Spinal cord (tissue), 10 donors: ENCODE measurements around the gene TMEM120B. TPM values are rescaled to one million over a fixed set of nuclear protein-coding genes. Genes with fewer than 3 reads are reported as not detected.
"Not testable (repeated sequence)": the region's sequence is repeated elsewhere in the genome, so short reads cannot be mapped to it uniquely, and the experiment has no call there.

ENCODE experiments used
- DNase-seq, 6 donors: peaks; one replicate each; pipeline versions ENCODE4 v3.0.0 to v3.0.0-alpha.2; 2013 to 2015; ENCODE audit warnings: low spot score in 6 of 6, low read depth in 4 of 6
- H3K27ac ChIP-seq: one replicate; pipeline ENCODE4 v1.5.1; 2013; ENCODE audit warnings: low read depth, low read length, control low read depth
- H3K27me3 ChIP-seq: one replicate; pipeline ENCODE4 v1.6.1; 2013; ENCODE audit warnings: low read length; ENCODE audit not compliant: control insufficient read depth, insufficient read depth
- H3K36me3 ChIP-seq: one replicate; pipeline ENCODE4 v1.6.1; 2013; ENCODE audit warnings: low read length; ENCODE audit not compliant: control insufficient read depth, insufficient read depth
- H3K4me1 ChIP-seq: one replicate; pipeline ENCODE4 v1.6.1; 2013; ENCODE audit warnings: low read length; ENCODE audit not compliant: control insufficient read depth, insufficient read depth
- H3K4me3 ChIP-seq: one replicate; pipeline ENCODE4 v1.5.1; 2013; ENCODE audit warnings: low read depth, low read length, control low read depth
- H3K9me3 ChIP-seq: one replicate; pipeline ENCODE4 v1.6.1; 2013; ENCODE audit warnings: low read length; ENCODE audit not compliant: control insufficient read depth, insufficient read depth
- WGBS: methylation state at CpG from one replicate; pipeline ENCODE4 v1.1.5; 2013; ENCODE audit warnings: missing lambda C conversion rate; ENCODE audit not compliant: insufficient coverage; 5-methylcytosine and 5-hydroxymethylcytosine counted together
- polyA plus RNA-seq, 2 donors: library from polyadenylated mRNA; unstranded; fragments of 120-200 nt; gene quantifications; one replicate each; pipeline ENCODE4 v1.2.1, GENCODE V29; 2013; ENCODE audit not compliant: insufficient read length in 2 of 2
- total RNA-seq, 2 donors: library from RNA; depleted of rRNA in 1 of 2; stranded (reverse); fragments of 120-200 nt in 1 of 2; fragments of >200 nt in 1 of 2; gene quantifications; one replicate each; pipeline versions ENCODE4 v1.2.3 to v1.2.4, GENCODE V29; 2013 to 2014
- donor health status: healthy.

The TMEM120B gene
- total and polyA plus RNA-seq, 4 donors = 6.1 to 22.2 (median 9.7) TPM

GRCh38 chr12:121679661-121680197 lies 32.8 kb upstream of the TMEM120B start:
- H3K4me3 ChIP-seq, H3K27ac ChIP-seq, H3K4me1 ChIP-seq, DNase-seq, H3K9me3 ChIP-seq, H3K36me3 ChIP-seq, H3K27me3 ChIP-seq: not testable (repeated sequence)
- WGBS = 74% methylated on average over 5 of the region's 13 CpGs

GRCh38 chr12:121688966-121689365 lies 23.6 kb upstream of the TMEM120B start:
- no peak for DNase-seq
- Histone ChIP-seq H3K27ac (no peak overlapping the region), H3K36me3 (no peaks in the 10 kb centered on the region), H3K9me3 (no peaks in the 10 kb centered on the region), H3K4me3 (no peak overlapping the region), H3K27me3 (no peaks in the 10 kb centered on the region), H3K4me1 (peaks cover 5% of the 10 kb centered on the region)
- WGBS = 62% methylated on average over 2 of the region's 3 CpGs

GRCh38 chr12:121689430-121689829 lies 23.1 kb upstream of the TMEM120B start:
- DNase-seq = no peak
- Histone ChIP-seq H3K4me3 (no peak overlapping the region), H3K36me3 (no peaks in the 10 kb centered on the region), H3K27ac (no peak overlapping the region), H3K9me3 (no peaks in the 10 kb centered on the region), H3K27me3 (no peaks in the 10 kb centered on the region), H3K4me1 (peaks cover 5% of the 10 kb centered on the region)
- WGBS = 100% methylated on average over 2 of the region's 2 CpGs

- not testable (repeated sequence) for H3K27me3 ChIP-seq, H3K4me3 ChIP-seq, DNase-seq, H3K4me1 ChIP-seq, H3K27ac ChIP-seq, H3K9me3 ChIP-seq, H3K36me3 ChIP-seq
- no CpG with 5 or more reads among the region's 3 CpGs for WGBS
These were observed 19.8 kb upstream of the TMEM120B start for GRCh38 chr12:121692744-121693143.

- peaks cover 2% of the 10 kb centered on the region for H3K4me1 ChIP-seq
- H3K27ac ChIP-seq = no peak overlapping the region
- H3K36me3 ChIP-seq = no peaks in the 10 kb centered on the region
- WGBS = no CpG with 5 or more reads among the region's 7 CpGs
- H3K4me3 ChIP-seq = no peak overlapping the region
- no peaks in the 10 kb centered on the region for H3K9me3 ChIP-seq
- no peak for DNase-seq
- H3K27me3 ChIP-seq = no peaks in the 10 kb centered on the region
These were observed 19.3 kb upstream of the TMEM120B start for GRCh38 chr12:121693155-121693687.

GRCh38 chr12:121697093-121697698 lies 15.4 kb upstream of the TMEM120B start:
- H3K27me3 ChIP-seq = no peaks in the 10 kb centered on the region
- 51% methylated on average over 4 of the region's 9 CpGs for WGBS
- H3K9me3 ChIP-seq = no peaks in the 10 kb centered on the region
- H3K4me1 ChIP-seq = no peaks in the 10 kb centered on the region
- H3K4me3 ChIP-seq = no peak overlapping the region
- peak in 3 of 6 donors; percentile 46 to 94 (median 86) for DNase-seq
- no peak overlapping the region for H3K27ac ChIP-seq
- H3K36me3 ChIP-seq = no peaks in the 10 kb centered on the region

- H3K9me3 ChIP-seq, H3K4me1 ChIP-seq: not testable (repeated sequence)
- WGBS = no CpG with 5 or more reads among the region's 6 CpGs
These were observed 14.7 kb upstream of the TMEM120B start for GRCh38 chr12:121697861-121698260.

GRCh38 chr12:121701667-121702277 lies 10.8 kb upstream of the TMEM120B start:
- no peak for DNase-seq
- no peak overlapping the region for H3K27ac ChIP-seq
- H3K9me3 ChIP-seq = no peaks in the 10 kb centered on the region
- no peaks in the 10 kb centered on the region for H3K27me3 ChIP-seq
- WGBS = 92% methylated on average over 2 of the region's 3 CpGs
- H3K4me1 ChIP-seq = no peaks in the 10 kb centered on the region
- H3K36me3 ChIP-seq = no peaks in the 10 kb centered on the region
- no peak overlapping the region for H3K4me3 ChIP-seq

More at GRCh38 chr12:121697861-121698260, 14.7 kb upstream of the TMEM120B start:
- not testable (repeated sequence) for H3K27ac ChIP-seq, DNase-seq, H3K27me3 ChIP-seq, H3K4me3 ChIP-seq, H3K36me3 ChIP-seq

- no peaks in the 10 kb centered on the region for H3K36me3 ChIP-seq
- no peak overlapping the region for H3K4me3 ChIP-seq
- H3K4me1 ChIP-seq = no peaks in the 10 kb centered on the region
- no peak overlapping the region for H3K27ac ChIP-seq
- no peaks in the 10 kb centered on the region for H3K27me3 ChIP-seq
- no peaks in the 10 kb centered on the region for H3K9me3 ChIP-seq
- DNase-seq = no peak
- 65% methylated on average over 6 of the region's 6 CpGs for WGBS
These were observed 9.6 kb upstream of the TMEM120B start for GRCh38 chr12:121702944-121703343.

- H3K36me3 ChIP-seq = no peaks in the 10 kb centered on the region
- H3K9me3 ChIP-seq = no peaks in the 10 kb centered on the region
- no peaks in the 10 kb centered on the region for H3K4me1 ChIP-seq
- no peak overlapping the region for H3K27ac ChIP-seq
- no peak for DNase-seq
- no peak overlapping the region for H3K4me3 ChIP-seq
- no peaks in the 10 kb centered on the region for H3K27me3 ChIP-seq
These were observed 7.0 kb upstream of the TMEM120B start for GRCh38 chr12:121705514-121705913.
